HG02588 (cell line): ENCODE measurements around the gene COPG2.
"Not testable (repeated sequence)": the region's sequence is repeated elsewhere in the genome, so short reads cannot be mapped to it uniquely, and the experiment has no call there.

Experiments
- ATAC-seq: cut with Tn5 transposase; IDR thresholded peaks from one replicate; pipeline ENCODE4 v1.9.1; 2021; ENCODE audit warnings: mild to moderate bottlenecking, moderate library complexity; ENCODE audit not compliant: unreplicated experiment

The COPG2 gene

GRCh38 chr7:130654850-130655249, 13.7 kb downstream of the COPG2 start:
- no peak for ATAC-seq

GRCh38 chr7:130650611-130651120, 17.9 kb downstream of the COPG2 start:
- ATAC-seq, result no peak

GRCh38 chr7:130649004-130649790, 19.4 kb downstream of the COPG2 start:
- ATAC-seq, result no peak

GRCh38 chr7:130648580-130648979, 20.0 kb downstream of the COPG2 start:
- ATAC-seq, result no peak

- ATAC-seq, result no peak
These were observed 26.2 kb downstream of the COPG2 start for GRCh38 chr7:130642383-130642782.

- ATAC-seq, result no peak
These were observed 27.1 kb downstream of the COPG2 start for GRCh38 chr7:130641497-130641896.

- no peak for ATAC-seq
These were observed 27.5 kb downstream of the COPG2 start for GRCh38 chr7:130641040-130641439.

GRCh38 chr7:130639388-130639787, 29.2 kb downstream of the COPG2 start:
- ATAC-seq, result no peak

GRCh38 chr7:130632111-130632510, 36.4 kb downstream of the COPG2 start:
- ATAC-seq, result no peak

- ATAC-seq, result no peak
These were observed 39.6 kb downstream of the COPG2 start for GRCh38 chr7:130628901-130629300.

- no peak for ATAC-seq
These were observed 40.8 kb downstream of the COPG2 start for GRCh38 chr7:130627775-130628174.

- ATAC-seq, result no peak
These were observed 45.7 kb downstream of the COPG2 start for GRCh38 chr7:130622866-130623265.

- no peak for ATAC-seq
These were observed 53.0 kb downstream of the COPG2 start for GRCh38 chr7:130615583-130615982.

GRCh38 chr7:130614449-130614848, 54.1 kb downstream of the COPG2 start:
- ATAC-seq, result no peak

GRCh38 chr7:130611218-130611617, 57.3 kb downstream of the COPG2 start:
- no peak for ATAC-seq

- ATAC-seq, result not testable (repeated sequence)
These were observed 61.5 kb downstream of the COPG2 start for GRCh38 chr7:130607066-130607465.

GRCh38 chr7:130606161-130606560, 62.4 kb downstream of the COPG2 start:
- no peak for ATAC-seq

- no peak for ATAC-seq
These were observed 70.5 kb downstream of the COPG2 start for GRCh38 chr7:130598056-130598455.

- no peak for ATAC-seq
These were observed 72.6 kb downstream of the COPG2 start for GRCh38 chr7:130595986-130596385.

- ATAC-seq, result no peak
These were observed 75.5 kb downstream of the COPG2 start for GRCh38 chr7:130593033-130593432.

GRCh38 chr7:130591464-130591863, 77.1 kb downstream of the COPG2 start:
- not testable (repeated sequence) for ATAC-seq

- ATAC-seq, result not testable (repeated sequence)
These were observed 82.6 kb downstream of the COPG2 start for GRCh38 chr7:130585932-130586331.

- ATAC-seq, result not testable (repeated sequence)
These were observed 93.4 kb downstream of the COPG2 start for GRCh38 chr7:130575110-130575509.
